ENCODE measurements around the gene GOLGA5. TPM values are rescaled to one million over a fixed set of nuclear protein-coding genes. Genes with fewer than 3 reads are reported as not detected.

Gene GOLGA5, protein sequence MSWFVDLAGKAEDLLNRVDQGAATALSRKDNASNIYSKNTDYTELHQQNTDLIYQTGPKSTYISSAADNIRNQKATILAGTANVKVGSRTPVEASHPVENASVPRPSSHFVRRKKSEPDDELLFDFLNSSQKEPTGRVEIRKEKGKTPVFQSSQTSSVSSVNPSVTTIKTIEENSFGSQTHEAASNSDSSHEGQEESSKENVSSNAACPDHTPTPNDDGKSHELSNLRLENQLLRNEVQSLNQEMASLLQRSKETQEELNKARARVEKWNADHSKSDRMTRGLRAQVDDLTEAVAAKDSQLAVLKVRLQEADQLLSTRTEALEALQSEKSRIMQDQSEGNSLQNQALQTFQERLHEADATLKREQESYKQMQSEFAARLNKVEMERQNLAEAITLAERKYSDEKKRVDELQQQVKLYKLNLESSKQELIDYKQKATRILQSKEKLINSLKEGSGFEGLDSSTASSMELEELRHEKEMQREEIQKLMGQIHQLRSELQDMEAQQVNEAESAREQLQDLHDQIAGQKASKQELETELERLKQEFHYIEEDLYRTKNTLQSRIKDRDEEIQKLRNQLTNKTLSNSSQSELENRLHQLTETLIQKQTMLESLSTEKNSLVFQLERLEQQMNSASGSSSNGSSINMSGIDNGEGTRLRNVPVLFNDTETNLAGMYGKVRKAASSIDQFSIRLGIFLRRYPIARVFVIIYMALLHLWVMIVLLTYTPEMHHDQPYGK
- total RNA-seq, result 10 to 100 TPM; 17.4 to 43.3 (median 30.3) TPM
- 10 to 100 TPM; 23.6 to 59.9 (median 41.2) TPM for polyA plus RNA-seq
- long read RNA-seq, donor 1, result 0 reads
- long read RNA-seq, donor 2, transcript GOLGA5-201 (13 exons, 2,969 nt), result major isoform, 5 of 5 reads
- long read RNA-seq, donor 2, partial matches to known transcripts, result 0 of 5 reads
- long read RNA-seq, donor 2, other reads (novel, unspliced or antisense), result 0 of 5 reads
- long read RNA-seq, donor 3, partial matches to known transcripts, result 6 of 10 reads
- long read RNA-seq, donor 3, other reads (novel, unspliced or antisense), result 0 of 10 reads
- long read RNA-seq, donor 4, result 0 reads
- long read RNA-seq, donor 5, partial matches to known transcripts, result 0 of 1 reads
- long read RNA-seq, donor 5, other reads (novel, unspliced or antisense), result 0 of 1 reads
- long read RNA-seq, donor 6, transcript GOLGA5-201 (13 exons, 2,969 nt), result major isoform, 11 of 11 reads
- long read RNA-seq, donor 6, partial matches to known transcripts, result 0 of 11 reads
- long read RNA-seq, donor 6, other reads (novel, unspliced or antisense), result 0 of 11 reads
- long read RNA-seq, donor 7, partial matches to known transcripts, result 0 of 4 reads
- long read RNA-seq, donor 7, other reads (novel, unspliced or antisense), result 0 of 4 reads
- long read RNA-seq, donor 8, partial matches to known transcripts, result 13 of 14 reads
- long read RNA-seq, donor 8, other reads (novel, unspliced or antisense), result 0 of 14 reads
- long read RNA-seq, donor 9, partial matches to known transcripts, result 6 of 6 reads
- long read RNA-seq, donor 9, other reads (novel, unspliced or antisense), result 0 of 6 reads
- long read RNA-seq, donor 10, partial matches to known transcripts, result 0 of 2 reads
- long read RNA-seq, donor 10, other reads (novel, unspliced or antisense), result 0 of 2 reads

DNA sequence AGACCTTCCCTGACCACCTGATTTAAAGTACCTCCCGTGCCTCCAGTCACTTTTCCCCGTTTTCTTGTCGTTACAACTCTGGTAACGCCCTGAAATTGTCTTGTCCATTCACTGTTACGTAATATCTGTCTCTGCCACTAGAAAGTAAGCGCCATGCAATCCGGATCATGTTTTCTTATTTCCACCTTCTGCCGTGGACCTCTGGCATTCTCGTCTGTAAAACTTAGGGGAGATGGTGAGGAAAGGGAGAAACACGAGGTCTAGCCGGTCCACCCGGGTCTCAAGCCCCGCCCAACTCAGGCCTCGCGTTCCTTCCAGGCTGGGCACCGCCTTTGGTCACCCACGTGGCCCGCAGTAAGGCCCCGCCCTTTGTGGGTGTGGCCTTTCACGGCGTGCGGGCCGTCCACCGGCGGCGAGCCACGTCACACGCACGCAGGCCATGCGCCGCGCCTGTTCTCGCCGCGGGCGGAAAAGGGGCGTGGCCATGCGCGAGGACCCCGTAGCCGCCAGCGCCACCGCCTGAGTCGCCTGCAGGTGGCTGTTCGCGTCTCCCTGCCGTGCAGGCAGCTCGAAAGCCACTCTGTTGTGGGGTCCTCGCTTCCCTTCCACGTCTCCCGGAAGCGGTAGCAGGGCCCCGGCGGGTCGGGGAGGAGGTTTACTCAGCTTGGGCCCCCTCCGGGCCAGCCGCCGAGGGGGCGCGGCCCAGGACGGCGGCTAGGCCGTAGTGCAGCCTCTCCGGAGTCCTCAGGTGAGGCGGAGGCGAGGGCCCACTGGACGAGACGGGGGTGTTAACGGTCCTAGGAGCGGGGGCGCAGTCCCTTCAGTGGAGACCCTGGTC lies at the start of gene GOLGA5:
Gene GOLGA5 (plus strand): TSS at position 597 of the 838 bp plus-strand sequence. CDS start 3,133 bp downstream, outside the sequence.
- H3K36me3 ChIP-seq, result peaks cover 15 to 20% (median 19%) of the 10 kb centered on the region in 4 donors
- H3K27me3 ChIP-seq, result no peaks in the 10 kb centered on the region
- peaks cover 0 to 14% (median 7%) of the 10 kb centered on the region in 4 donors for H3K9me3 ChIP-seq
- peak within 1 kb of the TSS; percentile 92 to 99 (median 98) for H3K4me3 ChIP-seq
- DNase-seq, result peak; percentile 99 to 100
- intact Hi-C loops (cut with DNase I; ENCODE audit: low total_unique reads), result no loop called here
- H3K27ac ChIP-seq, result peak within 1 kb of the TSS; percentile 88 to 97 (median 91)
- peaks cover 11 to 46% (median 31%) of the 10 kb centered on the region in 4 donors for H3K4me1 ChIP-seq
- TF ChIP-seq, protein P1, sequence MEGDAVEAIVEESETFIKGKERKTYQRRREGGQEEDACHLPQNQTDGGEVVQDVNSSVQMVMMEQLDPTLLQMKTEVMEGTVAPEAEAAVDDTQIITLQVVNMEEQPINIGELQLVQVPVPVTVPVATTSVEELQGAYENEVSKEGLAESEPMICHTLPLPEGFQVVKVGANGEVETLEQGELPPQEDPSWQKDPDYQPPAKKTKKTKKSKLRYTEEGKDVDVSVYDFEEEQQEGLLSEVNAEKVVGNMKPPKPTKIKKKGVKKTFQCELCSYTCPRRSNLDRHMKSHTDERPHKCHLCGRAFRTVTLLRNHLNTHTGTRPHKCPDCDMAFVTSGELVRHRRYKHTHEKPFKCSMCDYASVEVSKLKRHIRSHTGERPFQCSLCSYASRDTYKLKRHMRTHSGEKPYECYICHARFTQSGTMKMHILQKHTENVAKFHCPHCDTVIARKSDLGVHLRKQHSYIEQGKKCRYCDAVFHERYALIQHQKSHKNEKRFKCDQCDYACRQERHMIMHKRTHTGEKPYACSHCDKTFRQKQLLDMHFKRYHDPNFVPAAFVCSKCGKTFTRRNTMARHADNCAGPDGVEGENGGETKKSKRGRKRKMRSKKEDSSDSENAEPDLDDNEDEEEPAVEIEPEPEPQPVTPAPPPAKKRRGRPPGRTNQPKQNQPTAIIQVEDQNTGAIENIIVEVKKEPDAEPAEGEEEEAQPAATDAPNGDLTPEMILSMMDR (IDR thresholded peaks at IDR 0.05), result peak in 2 of 7 experiments; percentile 22 to 35
- TF ChIP-seq POLR2AphosphoS5 (IDR thresholded peaks at IDR 0.05) (peak; percentile 88 to 97 (median 89)), EP300 (IDR thresholded peaks at IDR 0.05) (no peak), POLR2A (IDR thresholded peaks at IDR 0.05) (peak in 1 of 4 donors; percentile 16)
- 0 to 7% (median 1%) methylated on average over 9 to 71 of the region's 71 CpGs for WGBS, 5 donors

DNA sequence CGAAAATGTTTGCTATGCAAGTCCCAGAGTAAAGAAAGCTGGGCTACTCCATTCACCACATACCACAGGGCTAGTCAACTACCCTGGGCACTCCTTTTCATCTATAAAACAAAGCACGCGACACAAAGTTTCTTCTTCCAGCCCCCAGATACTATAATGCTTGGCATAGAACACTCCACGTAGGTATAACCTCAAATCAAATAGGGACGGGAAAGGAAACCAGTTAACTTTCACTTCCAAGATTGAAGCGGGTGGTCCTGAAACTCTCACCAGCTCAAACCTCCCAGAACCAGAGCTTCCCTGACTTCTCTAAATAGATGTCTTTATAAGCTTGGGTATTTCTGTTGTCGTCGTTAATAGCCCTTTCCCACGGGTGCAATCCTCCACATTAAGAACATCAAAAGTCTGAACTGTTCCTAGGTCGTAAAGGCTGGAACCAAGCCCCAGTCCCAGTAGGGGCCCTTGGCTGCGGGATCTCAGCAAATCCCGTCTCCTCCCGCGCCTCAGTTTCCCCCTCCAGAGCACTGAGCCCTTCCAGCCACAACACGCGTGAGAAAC lies 46.3 kb upstream of the GOLGA5 start:
- peak in 1 of 2 donors; percentile 56 for DNase-seq

More for the DNA sequence above, 46.3 kb upstream of the GOLGA5 start:
- Histone ChIP-seq H3K9me3 (no peaks in the 10 kb centered on the region), H3K36me3 (peaks cover 0 to 7% (median 2%) of the 10 kb centered on the region in 4 donors), H3K4me1 (peaks cover 6 to 37% (median 23%) of the 10 kb centered on the region in 4 donors), H3K4me3 (peak overlapping the region; percentile 63 to 87 (median 65)), H3K27me3 (peaks cover 0 to 8% (median 0%) of the 10 kb centered on the region in 3 donors), H3K27ac (peak overlapping the region; percentile 80 to 91 (median 88))
- intact Hi-C loops (cut with DNase I; ENCODE audit: low total_unique reads), result no loop called here
- TF ChIP-seq, protein P1 (IDR thresholded peaks at IDR 0.05), result no peak
- TF ChIP-seq POLR2A (IDR thresholded peaks at IDR 0.05), result no peak
- WGBS, 5 donors, result 2 to 3% (median 2%) methylated on average over 16 of the region's 16 CpGs
